ENCODE measurements around the gene IL23R.

The IL23R gene

GRCh38 chr1:67290236-67290635 lies 124.0 kb downstream of the IL23R start:
- in situ Hi-C loops (cut with HindIII; ENCODE audit: low sequenced_read_pairs) = no loop called here

- in situ Hi-C loops (cut with HindIII; ENCODE audit: low sequenced_read_pairs) = no loop called here
Observed at GRCh38 chr1:67294836-67295617, 128.8 kb downstream of the IL23R start.

GRCh38 chr1:67298762-67299161 lies 132.5 kb downstream of the IL23R start:
- in situ Hi-C loops (cut with HindIII; ENCODE audit: low sequenced_read_pairs) = no loop called here

- in situ Hi-C loops (cut with HindIII; ENCODE audit: low sequenced_read_pairs) = no loop called here
Observed at GRCh38 chr1:67299296-67299695, 133.0 kb downstream of the IL23R start.

- in situ Hi-C loops (cut with HindIII; ENCODE audit: low sequenced_read_pairs) = no loop called here
Observed at GRCh38 chr1:67300561-67300960, 134.3 kb downstream of the IL23R start.

GRCh38 chr1:67304023-67304422 lies 137.8 kb downstream of the IL23R start:
- in situ Hi-C loops (cut with HindIII; ENCODE audit: low sequenced_read_pairs) = no loop called here

GRCh38 chr1:67306547-67306946 lies 140.3 kb downstream of the IL23R start:
- in situ Hi-C loops (cut with HindIII; ENCODE audit: low sequenced_read_pairs) = no loop called here

- in situ Hi-C loops (cut with HindIII; ENCODE audit: low sequenced_read_pairs) = no loop called here
Observed at GRCh38 chr1:67307251-67308060, 141.2 kb downstream of the IL23R start, which contains the start of gene IL12RB2. Gene IL12RB2 (plus strand): TSS chr1:67307873. CDS start chr1:67320369, 12,496 bp downstream.

- in situ Hi-C loops (cut with HindIII; ENCODE audit: low sequenced_read_pairs) = no loop called here
Observed at GRCh38 chr1:67308136-67308535, 141.9 kb downstream of the IL23R start.

All from endothelial cell of hepatic sinusoid (primary cell).